ENCODE results near the gene TMEM218.
"Not testable (repeated sequence)": the region's sequence is repeated elsewhere in the genome, so short reads cannot be mapped to it uniquely, and the experiment has no call there.

Gene TMEM218

GRCh38 chr11:125128450-125128849, 17.0 kb upstream of the TMEM218 start:
- DNase-seq, result no peak

GRCh38 chr11:125124618-125124992, 13.2 kb upstream of the TMEM218 start:
- DNase-seq, result no peak

- peak; percentile 48 for DNase-seq
Observed at GRCh38 chr11:125123947-125124617, 12.7 kb upstream of the TMEM218 start.

GRCh38 chr11:125123194-125123946, 11.9 kb upstream of the TMEM218 start:
- no peak for DNase-seq

GRCh38 chr11:125117429-125117828, 6.0 kb upstream of the TMEM218 start:
- DNase-seq, result no peak

GRCh38 chr11:125114518-125114917, 3.1 kb upstream of the TMEM218 start:
- no peak for DNase-seq

- no peak for DNase-seq
Observed at GRCh38 chr11:125112208-125112604, 780 bp upstream of the TMEM218 start.

GRCh38 chr11:125111001-125111342, 454 bp downstream of the TMEM218 start:
- DNase-seq, result no peak

- peak; percentile 11 for DNase-seq
Observed at GRCh38 chr11:125110506-125110905, 920 bp downstream of the TMEM218 start.

- DNase-seq, result no peak
Observed at GRCh38 chr11:125108469-125108868, 3.0 kb downstream of the TMEM218 start.

GRCh38 chr11:125105926-125106325, 5.5 kb downstream of the TMEM218 start:
- DNase-seq, result no peak

GRCh38 chr11:125102510-125102909, 8.9 kb downstream of the TMEM218 start:
- no peak for DNase-seq

GRCh38 chr11:125102025-125102424, 9.4 kb downstream of the TMEM218 start:
- no peak for DNase-seq

- DNase-seq, result no peak
Observed at GRCh38 chr11:125101596-125101995, 9.8 kb downstream of the TMEM218 start.

GRCh38 chr11:125100136-125100535, 11.3 kb downstream of the TMEM218 start:
- DNase-seq, result no peak

GRCh38 chr11:125094731-125095130, 16.7 kb downstream of the TMEM218 start:
- no peak for DNase-seq

GRCh38 chr11:125093502-125093901, 17.9 kb downstream of the TMEM218 start:
- no peak for DNase-seq

- DNase-seq, result no peak
Observed at GRCh38 chr11:125092669-125093068, 18.8 kb downstream of the TMEM218 start.

- DNase-seq, result no peak
Observed at GRCh38 chr11:125091877-125092664, 19.4 kb downstream of the TMEM218 start.

- peak; percentile 24 for DNase-seq
Observed at GRCh38 chr11:125091247-125091876, 20.1 kb downstream of the TMEM218 start.

GRCh38 chr11:125090816-125091215, 20.6 kb downstream of the TMEM218 start:
- no peak for DNase-seq

GRCh38 chr11:125090151-125090550, 21.3 kb downstream of the TMEM218 start:
- not testable (repeated sequence) for DNase-seq

GRCh38 chr11:125089481-125089880, 21.9 kb downstream of the TMEM218 start:
- not testable (repeated sequence) for DNase-seq

Measured in CD4-positive, alpha-beta T cell treated with Interleukin-21 for 1 hour (primary cell).